Left forelimb (tissue), 1 donor: ENCODE measurements around the gene ADPRM.
"Not testable (repeated sequence)": the region's sequence is repeated elsewhere in the genome, so short reads cannot be mapped to it uniquely, and the experiment has no call there.

Experiments used
- DNase-seq: peaks from one replicate; pipeline ENCODE4 v3.0.0-alpha.2; 2018; ENCODE audit warnings: low spot score

Gene ADPRM

GRCh38 chr17:10699856-10700255 lies 2.5 kb downstream of the ADPRM start:
- DNase-seq, result no peak

GRCh38 chr17:10702574-10702973 lies 5.2 kb downstream of the ADPRM start:
- no peak for DNase-seq

- no peak for DNase-seq
These were observed 8.3 kb downstream of the ADPRM start for GRCh38 chr17:10705727-10706126.

- DNase-seq, result no peak
These were observed 15.9 kb downstream of the ADPRM start for GRCh38 chr17:10713318-10713717.

- no peak for DNase-seq
These were observed 18.8 kb downstream of the ADPRM start for GRCh38 chr17:10716218-10716617.

- no peak for DNase-seq
These were observed 21.2 kb downstream of the ADPRM start for GRCh38 chr17:10718547-10718946.

GRCh38 chr17:10724546-10725195 lies 27.3 kb downstream of the ADPRM start:
- DNase-seq, result no peak

GRCh38 chr17:10725262-10725661 lies 27.9 kb downstream of the ADPRM start:
- no peak for DNase-seq

- DNase-seq, result no peak
These were observed 28.8 kb downstream of the ADPRM start for GRCh38 chr17:10726196-10726595.

GRCh38 chr17:10727192-10727591 lies 29.8 kb downstream of the ADPRM start:
- DNase-seq, result no peak

GRCh38 chr17:10728331-10728892 lies 31.0 kb downstream of the ADPRM start:
- DNase-seq, result no peak

- DNase-seq, result peak; percentile 91
These were observed 32.2 kb downstream of the ADPRM start, which contains the start of gene TMEM220 for GRCh38 chr17:10729334-10730193. Gene TMEM220 (minus strand): TSS chr17:10730023. CDS start chr17:10729851, 172 bp downstream.

GRCh38 chr17:10730247-10730646 lies 32.9 kb downstream of the ADPRM start:
- not testable (repeated sequence) for DNase-seq

- no peak for DNase-seq
These were observed 34.0 kb downstream of the ADPRM start for GRCh38 chr17:10731408-10731879.

- not testable (repeated sequence) for DNase-seq
These were observed 34.7 kb downstream of the ADPRM start for GRCh38 chr17:10732121-10732520.

- DNase-seq, result no peak
These were observed 36.3 kb downstream of the ADPRM start for GRCh38 chr17:10733666-10734065.

GRCh38 chr17:10735251-10735650 lies 37.9 kb downstream of the ADPRM start:
- no peak for DNase-seq

- no peak for DNase-seq
These were observed 38.4 kb downstream of the ADPRM start for GRCh38 chr17:10735821-10736220.

GRCh38 chr17:10737168-10737622 lies 39.8 kb downstream of the ADPRM start:
- peak; percentile 74 for DNase-seq

- DNase-seq, result no peak
These were observed 40.3 kb downstream of the ADPRM start for GRCh38 chr17:10737736-10738135.

- DNase-seq, result no peak
These were observed 41.3 kb downstream of the ADPRM start for GRCh38 chr17:10738521-10739258.

GRCh38 chr17:10739386-10739785 lies 42.0 kb downstream of the ADPRM start:
- no peak for DNase-seq
